Left kidney (tissue), 8 donors: ENCODE measurements around the gene ZNF592. TPM values are rescaled to one million over a fixed set of nuclear protein-coding genes. Genes with fewer than 3 reads are reported as not detected.
A peak's percentile ranks its signal among the peaks of the same experiment; 100 is the strongest.
"Not testable (repeated sequence)": the region's sequence is repeated elsewhere in the genome, so short reads cannot be mapped to it uniquely, and the experiment has no call there.

ENCODE experiments used
- DNase-seq: peaks from one replicate; pipeline ENCODE4 v3.0.0-alpha.2; 2013
- long read RNA-seq, 8 donors: transcript quantifications; one replicate each; lab custom pipeline, GENCODE V29; 2026
- polyA plus RNA-seq: library from polyadenylated mRNA; unstranded; fragments of 120-200 nt; gene quantifications from one replicate; pipeline ENCODE4 v1.2.1, GENCODE V29; 2013; ENCODE audit not compliant: insufficient read length

The ZNF592 gene
- 32.2 TPM for polyA plus RNA-seq
- long read RNA-seq, donor 1, full-length matches to known transcripts = 3 of 52 reads
- long read RNA-seq, donor 1, partial matches to known transcripts = 49 of 52 reads
- long read RNA-seq, donor 1, other reads (novel, unspliced or antisense) = 0 of 52 reads
- long read RNA-seq, donor 2, full-length matches to known transcripts = 1 of 14 reads
- long read RNA-seq, donor 2, partial matches to known transcripts = 13 of 14 reads
- long read RNA-seq, donor 2, other reads (novel, unspliced or antisense) = 0 of 14 reads
- long read RNA-seq, donor 3, full-length matches to known transcripts = 1 of 22 reads
- long read RNA-seq, donor 3, partial matches to known transcripts = 21 of 22 reads
- long read RNA-seq, donor 3, other reads (novel, unspliced or antisense) = 0 of 22 reads
- long read RNA-seq, donor 4 = 0 reads
- long read RNA-seq, donor 5, partial matches to known transcripts = 7 of 7 reads
- long read RNA-seq, donor 5, other reads (novel, unspliced or antisense) = 0 of 7 reads
- long read RNA-seq, donor 6, partial matches to known transcripts = 34 of 34 reads
- long read RNA-seq, donor 6, other reads (novel, unspliced or antisense) = 0 of 34 reads
- long read RNA-seq, donor 7, full-length matches to known transcripts = 1 of 40 reads
- long read RNA-seq, donor 7, partial matches to known transcripts = 39 of 40 reads
- long read RNA-seq, donor 7, other reads (novel, unspliced or antisense) = 0 of 40 reads
- long read RNA-seq, donor 8, partial matches to known transcripts = 5 of 5 reads
- long read RNA-seq, donor 8, other reads (novel, unspliced or antisense) = 0 of 5 reads

- DNase-seq = peak; percentile 65
These were observed at the start of gene ZNF592 for GRCh38 chr15:84748274-84749110. ZNF592 (plus strand) TSS chr15:84748592; CDS start chr15:84782676, 34,084 bp downstream.

GRCh38 chr15:84699538-84700191 lies 48.7 kb upstream of the ZNF592 start:
- no peak for DNase-seq

GRCh38 chr15:84702961-84703482 lies 45.4 kb upstream of the ZNF592 start:
- no peak for DNase-seq

DNA sequence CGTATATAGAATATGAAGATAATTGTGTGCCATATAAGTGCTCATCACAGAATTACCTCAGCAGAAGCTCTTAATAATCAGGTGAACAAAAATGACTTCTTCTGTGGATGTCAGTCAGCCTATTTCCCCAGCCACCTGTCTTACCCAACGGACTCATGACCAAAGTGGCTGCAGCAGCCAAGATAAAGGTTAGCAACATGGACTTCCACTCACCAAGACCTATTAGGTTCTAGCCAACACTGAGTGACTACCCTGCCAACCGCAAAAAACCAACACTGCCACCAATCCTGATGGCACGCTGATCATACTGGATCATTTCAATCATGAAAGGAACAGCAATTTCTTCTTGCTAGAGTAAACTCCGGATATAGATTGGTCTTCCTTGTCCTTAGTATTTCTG lies 44.6 kb upstream of the ZNF592 start:
- DNase-seq = no peak

- no peak for DNase-seq
These were observed 34.0 kb upstream of the ZNF592 start for GRCh38 chr15:84714372-84714771.

DNA sequence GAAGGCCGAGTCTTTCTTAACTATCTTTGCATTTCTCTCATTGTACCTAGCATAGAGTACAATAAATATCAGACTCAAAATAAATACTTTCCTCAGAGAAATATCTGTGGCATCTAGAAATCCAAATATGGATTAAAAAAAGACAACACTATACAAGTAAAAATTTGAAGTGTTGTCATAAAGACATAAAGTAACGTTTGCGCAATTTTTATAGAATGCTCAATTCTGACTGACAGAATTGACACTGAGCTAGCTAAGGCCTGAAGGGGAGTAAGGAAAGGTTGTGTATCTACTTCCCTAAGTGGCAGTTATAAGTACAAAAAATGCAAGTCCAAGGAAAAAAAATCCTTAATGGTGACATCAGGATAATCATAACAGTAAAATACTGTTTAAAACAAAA lies 33.6 kb upstream of the ZNF592 start:
- DNase-seq = no peak

- DNase-seq = no peak
These were observed 32.9 kb upstream of the ZNF592 start for GRCh38 chr15:84715441-84716035.

- peak; percentile 92 for DNase-seq
These were observed 32.2 kb upstream of the ZNF592 start, which contains the start of gene SEC11A for GRCh38 chr15:84716036-84716732. SEC11A (minus strand) TSS chr15:84716139; CDS start chr15:84716075, 64 bp downstream.

DNA sequence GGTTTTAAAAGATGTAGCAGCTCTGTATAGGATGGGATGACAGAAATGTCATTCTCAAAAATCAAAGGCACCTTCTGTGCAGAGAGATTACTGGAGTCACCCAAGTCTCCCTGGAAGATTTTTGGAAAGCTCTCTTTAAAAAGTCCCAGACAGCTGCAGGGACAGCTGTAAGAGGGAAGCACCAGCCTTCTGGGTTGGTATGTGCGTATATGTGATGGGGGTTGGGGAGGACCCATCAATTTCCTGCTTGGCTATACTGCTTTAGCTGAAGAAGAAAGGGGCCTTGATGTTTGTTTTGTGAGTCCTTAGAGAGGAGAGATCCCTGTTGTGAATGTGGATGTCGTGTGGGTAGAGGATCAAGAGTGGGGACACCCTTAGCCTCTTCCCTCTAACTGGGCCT lies 27.0 kb upstream of the ZNF592 start:
- no peak for DNase-seq

DNA sequence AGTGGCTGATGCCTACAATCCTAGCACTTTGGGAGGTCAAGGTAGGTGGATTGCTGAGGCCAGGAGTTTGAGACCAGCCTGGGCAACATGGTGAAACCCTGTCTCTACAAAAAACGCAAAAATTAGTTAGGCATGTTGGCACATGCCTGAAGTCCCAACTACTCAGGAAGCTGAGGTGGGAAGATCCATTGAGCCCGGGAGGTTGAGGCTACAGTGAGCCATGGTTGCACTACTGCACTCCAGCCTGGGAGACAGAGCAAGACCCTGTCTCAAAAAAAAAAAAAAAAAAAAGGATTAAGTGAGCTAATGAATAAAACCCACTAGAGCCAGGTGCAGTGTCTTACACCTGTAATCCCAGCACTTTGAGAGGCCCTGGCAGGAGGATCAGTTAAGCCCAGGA lies 25.8 kb upstream of the ZNF592 start:
- DNase-seq = no peak

DNA sequence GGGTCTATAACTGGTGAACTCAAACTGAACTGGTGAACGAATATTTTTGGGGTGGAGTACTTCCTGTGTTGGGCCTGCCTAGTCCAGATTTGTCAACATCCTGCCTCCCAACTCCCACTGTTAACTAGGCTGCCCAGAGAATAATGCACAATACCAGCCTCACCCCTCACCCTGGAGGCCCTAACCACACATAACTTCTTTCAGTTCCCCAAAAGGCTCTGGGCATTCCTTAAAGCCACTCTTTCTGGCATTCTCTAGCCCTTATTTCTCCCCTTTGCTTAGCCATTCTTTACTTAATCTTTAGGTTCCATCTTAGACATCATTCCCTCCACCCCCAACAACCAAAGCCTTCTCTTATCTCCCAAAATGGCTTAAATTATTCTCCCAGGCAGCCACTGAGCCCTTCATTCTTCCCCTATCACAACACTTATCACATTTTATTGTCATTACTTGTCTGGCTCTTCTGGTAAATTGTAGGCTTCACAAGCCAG lies 23.3 kb upstream of the ZNF592 start:
- no peak for DNase-seq

GRCh38 chr15:84727429-84727828 lies 21.0 kb upstream of the ZNF592 start:
- no peak for DNase-seq

DNA sequence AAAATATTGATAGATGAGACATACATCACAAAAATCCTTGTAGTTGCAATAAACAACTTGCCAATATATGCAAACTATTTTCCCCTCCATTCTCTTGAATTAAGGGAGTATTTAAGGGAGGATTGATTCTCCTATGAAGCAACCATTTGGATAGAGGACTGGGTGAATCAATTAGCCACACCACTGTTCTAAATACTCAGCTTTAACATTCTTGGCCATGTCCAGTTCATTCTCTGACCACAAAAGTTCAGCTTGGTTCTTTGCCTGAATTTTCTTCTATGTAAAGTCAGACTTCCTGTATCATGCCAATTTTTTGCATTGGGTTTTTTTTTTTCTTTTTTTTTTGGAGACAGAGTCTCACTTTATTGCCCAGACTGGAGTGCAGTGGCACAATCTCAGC lies 16.6 kb upstream of the ZNF592 start:
- DNase-seq = no peak

DNA sequence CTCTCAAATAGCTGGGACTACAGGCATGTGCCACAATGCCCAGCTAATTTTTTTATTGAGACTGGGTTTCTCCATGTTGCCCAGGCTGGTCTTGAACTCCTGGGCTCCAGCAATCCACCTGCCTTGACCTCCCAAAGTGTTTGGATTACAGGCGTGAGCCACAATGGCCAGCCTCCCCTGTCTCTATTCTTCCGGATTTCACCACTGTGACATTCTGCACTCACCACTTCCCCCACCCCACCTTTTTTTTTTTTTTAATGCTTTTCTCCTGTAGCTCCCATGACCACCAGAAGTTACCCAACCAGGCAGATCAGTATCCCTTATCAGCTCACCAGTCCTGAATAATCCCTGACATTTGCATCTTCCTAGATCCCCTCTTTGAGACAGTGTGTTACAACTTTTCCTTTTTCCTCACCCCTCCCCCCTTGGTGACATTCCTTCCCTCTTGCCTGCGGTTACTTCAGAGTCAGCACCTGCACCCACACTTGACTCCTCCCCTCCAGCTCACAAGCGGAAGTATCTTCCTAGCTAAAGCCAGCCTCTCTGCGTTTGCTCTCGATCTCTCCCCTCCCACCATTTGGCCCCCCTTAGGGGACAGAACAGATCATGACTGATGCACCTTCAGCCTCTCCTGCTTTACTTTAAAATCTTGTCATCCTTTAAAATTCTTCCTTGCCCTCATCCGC lies 13.5 kb upstream of the ZNF592 start:
- DNase-seq = peak; percentile 70

DNA sequence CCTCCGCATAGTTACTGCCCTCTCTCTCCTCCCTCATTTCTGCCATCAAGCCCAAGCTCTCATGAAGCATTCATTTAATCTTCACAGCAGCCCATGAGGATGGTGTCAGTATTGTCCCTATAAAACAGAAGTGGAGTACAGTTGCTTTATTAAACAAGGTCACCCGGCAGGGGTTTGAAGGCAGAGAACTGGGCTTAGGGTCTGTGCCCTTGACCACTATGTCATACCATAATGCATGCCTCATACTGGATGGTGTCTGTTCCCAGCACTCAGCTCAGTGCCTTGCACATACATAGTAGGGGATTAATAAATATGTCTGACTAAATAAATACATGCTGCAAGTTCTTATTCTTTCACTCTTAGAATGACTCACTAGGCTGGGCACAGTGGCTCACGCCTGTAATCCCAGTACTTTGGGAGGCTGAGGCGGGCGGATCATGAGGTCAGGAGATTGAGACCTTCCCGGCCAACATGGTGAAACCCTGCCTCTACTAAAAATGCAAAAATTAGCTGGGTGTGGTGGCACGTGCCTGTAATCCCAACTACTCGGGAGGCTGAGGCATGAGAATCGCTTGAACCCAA lies 12.8 kb upstream of the ZNF592 start:
- not testable (repeated sequence) for DNase-seq

DNA sequence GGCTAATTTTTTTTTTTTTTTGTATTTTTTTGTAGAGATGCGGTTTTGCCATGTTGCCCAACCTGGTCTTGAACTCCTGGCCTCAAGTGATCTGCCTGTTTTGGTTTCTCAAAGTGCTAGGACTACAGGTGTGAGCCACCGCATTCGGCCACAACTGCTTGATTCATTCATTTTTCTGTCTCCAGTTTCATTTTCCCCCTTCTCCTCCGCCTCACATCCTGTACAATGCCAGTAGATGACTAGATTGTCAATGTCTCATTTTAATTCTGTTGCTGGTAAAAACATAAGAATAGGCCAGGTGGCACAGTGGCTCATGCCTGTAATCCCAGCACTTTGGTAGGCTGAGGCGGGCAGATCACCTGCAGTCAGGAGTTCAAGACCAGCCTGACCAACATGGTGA lies 12.0 kb upstream of the ZNF592 start:
- no peak for DNase-seq

GRCh38 chr15:84737005-84737404 lies 11.4 kb upstream of the ZNF592 start:
- DNase-seq = no peak

DNA sequence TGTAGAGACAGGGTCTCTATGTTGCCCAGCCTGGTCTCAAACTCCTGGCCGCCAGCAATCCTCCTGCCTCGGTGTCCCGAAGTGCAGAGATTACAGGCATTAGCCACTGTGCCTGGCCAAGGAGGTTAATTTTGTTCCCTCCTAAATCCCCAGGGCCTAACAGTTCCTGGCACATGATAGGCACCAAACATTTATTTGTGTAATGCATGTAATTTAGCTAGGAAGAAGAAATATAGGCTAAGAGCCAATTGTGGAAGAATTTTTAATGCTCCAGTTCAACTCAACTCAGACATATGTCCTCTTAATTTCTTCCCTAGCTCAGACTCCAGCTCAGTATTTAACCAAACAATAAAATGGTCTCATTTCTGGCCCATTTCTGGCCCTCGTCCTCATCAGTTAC lies 7.7 kb upstream of the ZNF592 start:
- DNase-seq = no peak

- DNase-seq = no peak
These were observed 7.3 kb upstream of the ZNF592 start for GRCh38 chr15:84741121-84741520.
